Naive thymus-derived CD4-positive, alpha-beta T cell (primary cell): Measurements from ENCODE around the gene KCTD3. TPM values are rescaled to one million over a fixed set of nuclear protein-coding genes. Genes with fewer than 3 reads are reported as not detected.
A peak's percentile ranks its signal among the peaks of the same experiment; 100 is the strongest.

Source experiments
- ATAC-seq: fragments of 150-1000 bp; cut with Tn5 transposase; 2 replicates; pipeline ENCODE4 v1.10.0; 2021; ENCODE audit warnings: mild to moderate bottlenecking, moderate library complexity
- CTCF ChIA-PET: fragments of 350-600 bp; sonication (Branson Sonifier 250); formaldehyde crosslinking; loops from one replicate; lab custom pipeline; 2021; ENCODE audit warnings: antibody characterized with exemption; lab: Charles Lee
- POLR2A ChIA-PET: fragments of 350-600 bp; sonication (Branson Sonifier 250); formaldehyde crosslinking; loops from one replicate; lab custom pipeline; 2021; ENCODE audit warnings: antibody characterized with exemption, inconsistent platforms; lab: Charles Lee
- DNase-seq, 9 donors: peaks; one replicate each; pipeline versions ENCODE4 v3.0.0 to v3.0.0-alpha.2; 2020 to 2022; ENCODE audit warnings: mixed read lengths in 1 of 9
- H3K27ac ChIP-seq: one replicate; pipeline ENCODE4 v1.7.0; 2013; ENCODE audit warnings: mild to moderate bottlenecking, low read depth, low read length, moderate library complexity
- H3K27me3 ChIP-seq, 2 donors: one replicate each; pipeline ENCODE4 v1.7.0; 2013; ENCODE audit warnings: low read length in 2 of 2, mild to moderate bottlenecking in 2 of 2, moderate library complexity in 2 of 2; ENCODE audit not compliant: control insufficient read depth in 2 of 2, insufficient read depth in 2 of 2
- H3K36me3 ChIP-seq, 3 experiments: 1 replicate in 2 of 3; 2 replicates in 1 of 3; pipeline ENCODE4 v1.7.0; 2013; ENCODE audit warnings: low read length in 3 of 3, mild to moderate bottlenecking in 3 of 3, moderate library complexity in 1 of 3; ENCODE audit not compliant: insufficient read depth in 3 of 3, control insufficient read depth in 2 of 3
- H3K4me1 ChIP-seq, 2 donors: one replicate each; pipeline ENCODE4 v1.7.0; 2013; ENCODE audit warnings: low read length in 2 of 2, mild to moderate bottlenecking in 2 of 2, moderate library complexity in 1 of 2; ENCODE audit not compliant: control insufficient read depth in 2 of 2, insufficient read depth in 2 of 2
- H3K4me3 ChIP-seq: 2 replicates; pipeline ENCODE4 v1.7.0; 2013; ENCODE audit warnings: mild to moderate bottlenecking, low read length
- H3K9me3 ChIP-seq, 3 experiments: 1 replicate in 2 of 3; 2 replicates in 1 of 3; pipeline ENCODE4 v1.7.0; 2013; ENCODE audit warnings: low read length in 3 of 3; ENCODE audit not compliant: control insufficient read depth in 2 of 3
- H3K27ac Mint-ChIP-seq, 9 donors: one replicate each; pipeline ENCODE4 v1.8.0; 2020 to 2022; ENCODE audit warnings: mixed read lengths in 9 of 9, mild to moderate bottlenecking in 8 of 9, moderate library complexity in 5 of 9, inconsistent platforms in 2 of 9
- H3K27me3 Mint-ChIP-seq, 5 donors: one replicate each; pipeline ENCODE4 v1.8.0; 2021 to 2022; ENCODE audit warnings: mixed read lengths in 5 of 5, mild to moderate bottlenecking in 1 of 5
- H3K36me3 Mint-ChIP-seq, 5 donors: one replicate each; pipeline ENCODE4 v1.8.0; 2020 to 2022; ENCODE audit warnings: mixed read lengths in 5 of 5, mild to moderate bottlenecking in 3 of 5, inconsistent platforms in 1 of 5
- H3K4me1 Mint-ChIP-seq, 7 donors: one replicate each; pipeline ENCODE4 v1.8.0; 2020 to 2022; ENCODE audit warnings: mixed read lengths in 7 of 7, mild to moderate bottlenecking in 3 of 7, inconsistent platforms in 1 of 7
- H3K4me3 Mint-ChIP-seq, 10 donors: one replicate each; pipeline ENCODE4 v1.8.0; 2020 to 2022; ENCODE audit warnings: mild to moderate bottlenecking in 10 of 10, mixed read lengths in 10 of 10, moderate library complexity in 6 of 10, inconsistent platforms in 2 of 10
- H3K9me3 Mint-ChIP-seq, 11 donors: one replicate each; pipeline ENCODE4 v1.8.0; 2020 to 2022; ENCODE audit warnings: mixed read lengths in 11 of 11, mild to moderate bottlenecking in 4 of 11, inconsistent platforms in 1 of 11, moderate library complexity in 1 of 11
- intact Hi-C, 2 donors: fragments of 100-400 bp; cut with micrococcal nuclease; formaldehyde crosslinking; loops; one replicate each; pipeline ENCODE4 v1.15.1; 2023
- polyA plus RNA-seq, 2 donors: library from polyadenylated mRNA; unstranded; fragments of 300-500 nt; fragmentation: Illumina TruSeq; gene quantifications; one replicate each; pipeline ENCODE4 v1.2.3, GENCODE V29; 2021
- total RNA-seq, 6 experiments: library from RNA in 5 of 6; stranded (reverse) in 5 of 6; gene quantifications; 1 replicate in 5 of 6; 2 replicates in 1 of 6; pipeline ENCODE4 v1.2.3 and lab custom pipeline; 2021 to 2026

KCTD3 gene
- total and polyA plus RNA-seq, 7 experiments from 2014 or later, result 1.5 to 7.4 (median 4.5) TPM

DNA sequence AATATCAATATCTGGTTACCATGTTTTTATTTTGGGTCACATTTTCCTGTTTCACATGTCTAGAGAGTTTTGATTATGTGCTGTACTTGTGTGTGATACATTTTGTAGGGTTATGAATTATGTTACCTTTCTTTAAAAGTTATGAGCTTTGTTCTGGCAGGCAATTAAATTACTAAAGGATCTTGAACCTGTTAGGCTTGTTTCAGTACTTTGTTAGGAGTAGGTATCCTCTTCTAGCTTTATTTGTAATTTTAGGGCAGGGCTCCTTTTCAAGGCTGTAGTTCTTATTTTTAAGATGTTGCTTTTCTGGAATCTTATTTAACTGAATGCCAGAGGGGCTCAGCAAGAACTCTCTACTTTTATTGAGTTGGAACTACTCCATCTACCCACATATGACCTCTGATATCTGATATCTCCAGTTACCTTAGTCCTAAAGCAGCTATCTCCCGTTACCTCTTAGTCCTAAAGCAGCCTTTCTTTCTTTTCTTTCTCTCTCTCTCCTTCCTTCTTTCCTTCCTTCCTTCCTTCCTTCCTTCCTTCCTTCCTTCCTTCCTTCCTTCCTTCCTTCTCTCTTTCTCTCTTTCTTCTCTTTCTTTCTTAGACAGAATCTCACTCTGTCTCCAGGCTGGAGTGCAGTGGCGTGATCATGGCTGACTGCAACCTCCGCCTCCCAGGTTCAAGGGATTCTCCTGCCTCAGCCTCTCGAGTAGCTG is 23.8 kb downstream of the KCTD3 start:
- H3K36me3 Mint-ChIP-seq, result peaks cover 6 to 54% (median 19%) of the 10 kb centered on the region in 5 donors
- no peak overlapping the region for H3K4me3 ChIP-seq
- DNase-seq (no peak), ATAC-seq (no peak)
- ChIA-PET CTCF (no interaction called here), POLR2A (interaction anchor here (0.9 kb wide), 1 partner anchor 11 kb away, joined by 3 read pairs; no protein-coding TSS in a partner anchor)
- H3K9me3 ChIP-seq, result no peaks in the 10 kb centered on the region
- no peaks in the 10 kb centered on the region for H3K4me1 ChIP-seq
- H3K4me1 Mint-ChIP-seq, result peaks cover 0 to 11% (median 0%) of the 10 kb centered on the region in 7 donors
- peaks cover 0 to 7% (median 2%) of the 10 kb centered on the region in 11 donors for H3K9me3 Mint-ChIP-seq
- H3K4me3 Mint-ChIP-seq, result no peak overlapping the region
- H3K27ac Mint-ChIP-seq, result peak overlapping the region in 1 of 9 donors; percentile 76
- H3K27ac ChIP-seq, result no peak overlapping the region
- H3K36me3 ChIP-seq, result no peaks in the 10 kb centered on the region
- no peaks in the 10 kb centered on the region for H3K27me3 Mint-ChIP-seq
- intact Hi-C loops, result no loop called here
- no peaks in the 10 kb centered on the region for H3K27me3 ChIP-seq

DNA sequence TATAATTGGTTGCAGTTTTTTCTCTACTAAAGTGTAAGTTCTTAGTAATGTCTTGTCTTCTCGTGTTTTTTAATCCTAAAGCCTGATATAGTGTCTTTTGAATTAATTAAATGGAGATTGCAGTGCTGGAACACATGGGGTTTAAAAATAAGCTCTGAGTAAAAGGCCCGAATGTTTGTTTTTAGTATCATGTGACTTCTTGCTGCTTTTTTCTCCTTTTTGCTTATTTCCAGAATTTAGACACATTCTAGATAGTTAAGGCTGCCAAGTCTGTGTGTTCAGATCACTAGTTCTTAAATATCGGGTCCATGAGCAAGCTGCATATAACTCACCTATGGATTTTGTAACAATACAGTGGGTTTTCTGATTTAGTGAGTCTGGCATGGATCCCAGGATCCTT is 27.5 kb downstream of the KCTD3 start:
- DNase-seq (no peak), ATAC-seq (no peak)
- H3K9me3 Mint-ChIP-seq, result peaks cover 0 to 7% (median 2%) of the 10 kb centered on the region in 11 donors
- Histone ChIP-seq H3K4me1 (no peaks in the 10 kb centered on the region), H3K9me3 (no peaks in the 10 kb centered on the region), H3K36me3 (no peaks in the 10 kb centered on the region), H3K4me3 (no peak overlapping the region), H3K27me3 (no peaks in the 10 kb centered on the region), H3K27ac (no peak overlapping the region)
- intact Hi-C loops, result no loop called here
- peaks cover 6 to 43% (median 27%) of the 10 kb centered on the region in 5 donors for H3K36me3 Mint-ChIP-seq
- ChIA-PET POLR2A (no interaction called here), CTCF (no interaction called here)
- no peaks in the 10 kb centered on the region for H3K27me3 Mint-ChIP-seq
- H3K4me1 Mint-ChIP-seq, result peaks cover 0 to 11% (median 0%) of the 10 kb centered on the region in 7 donors
- H3K4me3 Mint-ChIP-seq, result no peak overlapping the region
- H3K27ac Mint-ChIP-seq, result no peak overlapping the region

- H3K36me3 Mint-ChIP-seq, result peaks cover 6 to 40% (median 26%) of the 10 kb centered on the region in 5 donors
- Histone ChIP-seq H3K4me3 (no peak overlapping the region), H3K9me3 (no peaks in the 10 kb centered on the region), H3K4me1 (no peaks in the 10 kb centered on the region), H3K27me3 (no peaks in the 10 kb centered on the region), H3K27ac (no peak overlapping the region), H3K36me3 (no peaks in the 10 kb centered on the region)
- DNase-seq (no peak), ATAC-seq (no peak)
- H3K27ac Mint-ChIP-seq, result no peak overlapping the region
- no peak overlapping the region for H3K4me3 Mint-ChIP-seq
- CTCF ChIA-PET, result no interaction called here
- POLR2A ChIA-PET, result no interaction called here
- peaks cover 0 to 11% (median 0%) of the 10 kb centered on the region in 7 donors for H3K4me1 Mint-ChIP-seq
- H3K27me3 Mint-ChIP-seq, result no peaks in the 10 kb centered on the region
- peaks cover 0 to 6% (median 2%) of the 10 kb centered on the region in 11 donors for H3K9me3 Mint-ChIP-seq
- intact Hi-C loops, result no loop called here
Measured at GRCh38 chr1:215595231-215595630, 28.1 kb downstream of the KCTD3 start.

DNA sequence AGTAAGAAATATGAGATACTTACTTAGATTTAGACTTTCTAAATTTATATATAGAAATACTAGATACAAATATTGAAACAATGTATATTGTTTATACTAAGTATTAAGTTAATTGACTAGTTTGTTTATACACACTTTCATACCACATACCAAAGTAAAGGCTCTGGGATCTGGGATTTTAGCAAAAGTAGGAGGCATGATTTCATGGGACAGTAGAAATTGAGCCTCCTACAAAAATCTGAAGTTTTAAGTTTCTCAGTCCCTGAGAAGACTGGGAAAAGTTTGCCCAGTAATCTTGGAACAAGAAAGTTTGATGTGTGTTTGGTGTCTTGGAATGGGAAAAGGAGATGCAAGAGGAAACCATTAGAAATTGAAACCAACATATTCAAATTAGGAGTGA is 30.9 kb downstream of the KCTD3 start:
- Histone ChIP-seq H3K36me3 (no peaks in the 10 kb centered on the region), H3K27ac (no peak overlapping the region), H3K4me1 (no peaks in the 10 kb centered on the region), H3K27me3 (no peaks in the 10 kb centered on the region), H3K9me3 (no peaks in the 10 kb centered on the region), H3K4me3 (no peak overlapping the region)
- Mint-ChIP-seq H3K27ac (no peak overlapping the region), H3K4me3 (no peak overlapping the region), H3K9me3 (no peaks in the 10 kb centered on the region), H3K4me1 (peaks cover 0 to 6% (median 0%) of the 10 kb centered on the region in 7 donors), H3K27me3 (no peaks in the 10 kb centered on the region), H3K36me3 (peaks cover 2 to 31% (median 20%) of the 10 kb centered on the region in 5 donors)
- no peak for DNase-seq
- ATAC-seq, result no peak
- POLR2A ChIA-PET, result no interaction called here
- intact Hi-C loops, result no loop called here
- CTCF ChIA-PET, result no interaction called here

GRCh38 chr1:215599418-215600074 is 32.4 kb downstream of the KCTD3 start:
- Histone ChIP-seq H3K27ac (no peak overlapping the region), H3K4me3 (no peak overlapping the region), H3K4me1 (no peaks in the 10 kb centered on the region), H3K36me3 (no peaks in the 10 kb centered on the region), H3K27me3 (no peaks in the 10 kb centered on the region), H3K9me3 (no peaks in the 10 kb centered on the region)
- intact Hi-C loops, result no loop called here
- CTCF ChIA-PET, result no interaction called here
- ATAC-seq (no peak), DNase-seq (no peak)
- peaks cover 2 to 37% (median 20%) of the 10 kb centered on the region in 5 donors for H3K36me3 Mint-ChIP-seq
- H3K9me3 Mint-ChIP-seq, result no peaks in the 10 kb centered on the region
- H3K4me3 Mint-ChIP-seq, result no peak overlapping the region
- H3K27me3 Mint-ChIP-seq, result no peaks in the 10 kb centered on the region
- no peak overlapping the region for H3K27ac Mint-ChIP-seq
- no peaks in the 10 kb centered on the region for H3K4me1 Mint-ChIP-seq
- POLR2A ChIA-PET, result no interaction called here

DNA sequence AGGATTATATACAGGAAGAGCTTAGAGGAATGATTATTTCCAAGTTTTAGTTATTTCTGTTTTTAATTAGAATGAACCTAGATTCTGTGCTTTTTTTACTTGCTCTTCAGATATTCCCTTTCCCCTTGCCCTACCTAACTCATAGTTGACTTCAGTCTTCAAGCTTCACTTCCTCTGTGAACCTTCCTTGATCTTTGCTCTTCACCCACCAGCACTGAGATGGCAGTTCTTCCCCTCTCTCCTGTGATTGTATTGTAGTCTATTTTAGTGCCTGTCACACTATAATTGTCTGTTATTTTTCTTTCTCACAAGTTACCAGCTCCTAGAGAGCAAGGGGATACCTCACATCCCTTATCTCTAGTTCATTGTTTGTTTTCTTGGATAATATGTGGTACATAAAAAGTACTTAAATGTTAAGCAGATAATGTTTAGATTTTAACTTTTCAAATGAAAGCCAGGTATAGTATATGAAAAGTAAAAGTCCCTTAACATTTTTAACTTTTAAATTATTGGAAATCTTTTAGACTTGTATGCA is 33.2 kb downstream of the KCTD3 start:
- H3K27me3 ChIP-seq, result no peaks in the 10 kb centered on the region
- no peak overlapping the region for H3K27ac Mint-ChIP-seq
- no peak overlapping the region for H3K4me3 Mint-ChIP-seq
- ChIA-PET POLR2A (no interaction called here), CTCF (no interaction called here)
- no peaks in the 10 kb centered on the region for H3K4me1 Mint-ChIP-seq
- no peaks in the 10 kb centered on the region for H3K9me3 ChIP-seq
- no peak for ATAC-seq
- H3K36me3 ChIP-seq, result no peaks in the 10 kb centered on the region
- H3K4me3 ChIP-seq, result no peak overlapping the region
- H3K27ac ChIP-seq, result no peak overlapping the region
- no peak for DNase-seq
- no peaks in the 10 kb centered on the region for H3K27me3 Mint-ChIP-seq
- intact Hi-C loops, result no loop called here
- peaks cover 2 to 37% (median 20%) of the 10 kb centered on the region in 5 donors for H3K36me3 Mint-ChIP-seq
- H3K9me3 Mint-ChIP-seq, result no peaks in the 10 kb centered on the region
- H3K4me1 ChIP-seq, result no peaks in the 10 kb centered on the region
